RWPE2 (cell line): Measurements from ENCODE around the gene PLEKHH1.

Experiments used
- ATAC-seq: fragments of 200-7000 bp; cut with Tn5 transposase; 3 replicates; pipeline ENCODE4 v1.9.1; 2021; ENCODE audit warnings: low read depth
- DNase-seq: peaks from one replicate; pipeline ENCODE4 v3.0.0-alpha.2; 2020; ENCODE audit warnings: low spot score
- H3K27ac ChIP-seq: fragments of 450-650 bp; 2 replicates; pipeline ENCODE4 v1.5.1; 2017; ENCODE audit warnings: mild to moderate bottlenecking; ENCODE audit not compliant: poor library complexity, severe bottlenecking
- H3K27me3 ChIP-seq: fragments of 250-450 bp; sonication (Bioruptor Pico); 2 replicates; pipeline ENCODE4 v1.5.1; 2021; ENCODE audit warnings: mild to moderate bottlenecking, moderate library complexity; ENCODE audit not compliant: insufficient read depth, poor library complexity, severe bottlenecking
- H3K36me3 ChIP-seq: fragments of 250-450 bp; sonication (Bioruptor Pico); 2 replicates; pipeline ENCODE4 v1.5.1; 2020; ENCODE audit warnings: low read depth, mild to moderate bottlenecking, moderate library complexity
- H3K4me1 ChIP-seq: fragments of 250-450 bp; sonication (Bioruptor Pico); 2 replicates; pipeline ENCODE4 v1.5.1; 2021; ENCODE audit warnings: mild to moderate bottlenecking, moderate library complexity; ENCODE audit not compliant: insufficient read depth, poor library complexity, severe bottlenecking
- H3K4me3 ChIP-seq: fragments of 250-450 bp; sonication (Bioruptor Pico); 2 replicates; pipeline ENCODE4 v1.5.1; 2021; ENCODE audit warnings: mild to moderate bottlenecking, moderate library complexity; ENCODE audit not compliant: severe bottlenecking
- H3K9me3 ChIP-seq: fragments of 250-450 bp; sonication (Bioruptor Pico); 2 replicates; pipeline ENCODE4 v1.5.1; 2021; ENCODE audit warnings: mild to moderate bottlenecking, moderate library complexity; ENCODE audit not compliant: severe bottlenecking
- CTCF ChIP-seq: fragments of 450-650 bp; IDR thresholded peaks from one replicate; pipeline ENCODE4 v1.5.1; 2017; ENCODE audit warnings: mild to moderate bottlenecking, moderate library complexity; ENCODE audit not compliant: poor library complexity, severe bottlenecking

Gene PLEKHH1

GRCh38 chr14:67512463-67513310 is 20.4 kb upstream of the PLEKHH1 start:
- no peak for ATAC-seq
- Histone ChIP-seq H3K9me3 (no peaks in the 10 kb centered on the region), H3K27ac (no peak overlapping the region), H3K27me3 (no peaks in the 10 kb centered on the region), H3K4me1 (no peaks in the 10 kb centered on the region), H3K36me3 (no peaks in the 10 kb centered on the region), H3K4me3 (no peak overlapping the region)
- no peak for DNase-seq
- no peak for TF ChIP-seq CTCF

- TF ChIP-seq CTCF, result no peak
- ATAC-seq (peak; percentile 4; the same call in 1 of the 3 replicates), DNase-seq (no peak)
- Histone ChIP-seq H3K9me3 (no peaks in the 10 kb centered on the region), H3K4me1 (no peaks in the 10 kb centered on the region), H3K36me3 (no peaks in the 10 kb centered on the region), H3K27ac (no peak overlapping the region), H3K4me3 (no peak overlapping the region), H3K27me3 (no peaks in the 10 kb centered on the region)
Measured at GRCh38 chr14:67513631-67514108, 19.4 kb upstream of the PLEKHH1 start.

GRCh38 chr14:67514203-67514607 is 18.9 kb upstream of the PLEKHH1 start:
- Histone ChIP-seq H3K4me3 (peak overlapping the region; percentile 77), H3K36me3 (no peaks in the 10 kb centered on the region), H3K27ac (no peak overlapping the region), H3K4me1 (no peaks in the 10 kb centered on the region), H3K9me3 (no peaks in the 10 kb centered on the region), H3K27me3 (no peaks in the 10 kb centered on the region)
- DNase-seq (no peak), ATAC-seq (peak; percentile 15; the same call in 2 of the 3 replicates)
- no peak for TF ChIP-seq CTCF

- peak; percentile 62 for ATAC-seq
- Histone ChIP-seq H3K9me3 (no peaks in the 10 kb centered on the region), H3K27me3 (no peaks in the 10 kb centered on the region), H3K4me1 (no peaks in the 10 kb centered on the region), H3K4me3 (peak overlapping the region; percentile 77), H3K27ac (no peak overlapping the region), H3K36me3 (no peaks in the 10 kb centered on the region)
- DNase-seq, result no peak
- TF ChIP-seq CTCF, result no peak
Measured at GRCh38 chr14:67514650-67515385, 18.3 kb upstream of the PLEKHH1 start.
